ENCODE data around the gene PCDHGB3. TPM values are rescaled to one million over a fixed set of nuclear protein-coding genes. Genes with fewer than 3 reads are reported as not detected.
"Not testable (repeated sequence)": the region's sequence is repeated elsewhere in the genome, so short reads cannot be mapped to it uniquely, and the experiment has no call there.

Gene PCDHGB3
- total RNA-seq, 1 experiment from 2014 or later = 3.4 TPM

DNA sequence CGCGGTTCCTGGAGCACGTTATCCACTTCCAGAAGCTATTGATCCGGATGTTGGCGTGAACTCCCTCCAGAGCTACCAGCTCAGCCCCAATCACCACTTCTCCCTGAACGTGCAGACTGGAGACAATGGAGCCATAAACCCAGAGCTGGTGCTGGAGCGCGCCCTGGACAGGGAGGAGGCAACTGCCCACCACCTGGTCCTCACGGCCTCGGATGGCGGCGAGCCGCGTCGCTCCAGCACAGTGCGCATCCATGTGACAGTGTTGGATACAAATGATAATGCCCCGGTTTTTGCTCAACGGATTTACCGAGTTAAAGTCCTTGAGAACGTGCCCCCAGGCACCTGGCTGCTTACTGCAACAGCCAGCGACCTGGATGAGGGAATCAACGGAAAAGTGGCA lies 33.3 kb downstream of the PCDHGB3 start:
- Histone ChIP-seq H3K36me3 (ENCODE audit: insufficient read depth, low read length, poor library complexity, severe bottlenecking) (peaks cover 45% of the 10 kb centered on the region), H3K4me1 (ENCODE audit: insufficient read depth, low read length, poor library complexity, severe bottlenecking) (no peaks in the 10 kb centered on the region), H3K27me3 (replicated peaks; ENCODE audit: insufficient read depth, low read depth, low read length, poor library complexity) (no peaks in the 10 kb centered on the region), H3K27ac (ENCODE audit: low read depth, low read length, poor library complexity, severe bottlenecking) (no peak overlapping the region), H3K4me3 (ENCODE audit: low read depth, low read length, poor library complexity, severe bottlenecking) (no peak overlapping the region), H3K9me3 (ENCODE audit: low read depth, low read length, poor library complexity, severe bottlenecking) (peaks cover 83% of the 10 kb centered on the region)
- TF ChIP-seq, protein P1, sequence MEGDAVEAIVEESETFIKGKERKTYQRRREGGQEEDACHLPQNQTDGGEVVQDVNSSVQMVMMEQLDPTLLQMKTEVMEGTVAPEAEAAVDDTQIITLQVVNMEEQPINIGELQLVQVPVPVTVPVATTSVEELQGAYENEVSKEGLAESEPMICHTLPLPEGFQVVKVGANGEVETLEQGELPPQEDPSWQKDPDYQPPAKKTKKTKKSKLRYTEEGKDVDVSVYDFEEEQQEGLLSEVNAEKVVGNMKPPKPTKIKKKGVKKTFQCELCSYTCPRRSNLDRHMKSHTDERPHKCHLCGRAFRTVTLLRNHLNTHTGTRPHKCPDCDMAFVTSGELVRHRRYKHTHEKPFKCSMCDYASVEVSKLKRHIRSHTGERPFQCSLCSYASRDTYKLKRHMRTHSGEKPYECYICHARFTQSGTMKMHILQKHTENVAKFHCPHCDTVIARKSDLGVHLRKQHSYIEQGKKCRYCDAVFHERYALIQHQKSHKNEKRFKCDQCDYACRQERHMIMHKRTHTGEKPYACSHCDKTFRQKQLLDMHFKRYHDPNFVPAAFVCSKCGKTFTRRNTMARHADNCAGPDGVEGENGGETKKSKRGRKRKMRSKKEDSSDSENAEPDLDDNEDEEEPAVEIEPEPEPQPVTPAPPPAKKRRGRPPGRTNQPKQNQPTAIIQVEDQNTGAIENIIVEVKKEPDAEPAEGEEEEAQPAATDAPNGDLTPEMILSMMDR (conservative IDR thresholded peaks at IDR 0.05; ENCODE audit: low read depth, low read length) = no peak
- TF ChIP-seq EZH2 (IDR thresholded peaks at IDR 0.05; ENCODE audit: borderline replicate concordance, low read depth, low read length, poor library complexity, severe bottlenecking) = no peak
- no TSS peak for BruUV-seq (replicated peaks)
- DNase-seq (ENCODE audit: low spot score) = no peak
- ChIA-PET POLR2A (ENCODE audit: low non-redundant PET) (no interaction called here), CTCF (no interaction called here)
- intact Hi-C loops (cut with micrococcal nuclease; ENCODE audit: unreplicated experiment) = no loop called here

DNA sequence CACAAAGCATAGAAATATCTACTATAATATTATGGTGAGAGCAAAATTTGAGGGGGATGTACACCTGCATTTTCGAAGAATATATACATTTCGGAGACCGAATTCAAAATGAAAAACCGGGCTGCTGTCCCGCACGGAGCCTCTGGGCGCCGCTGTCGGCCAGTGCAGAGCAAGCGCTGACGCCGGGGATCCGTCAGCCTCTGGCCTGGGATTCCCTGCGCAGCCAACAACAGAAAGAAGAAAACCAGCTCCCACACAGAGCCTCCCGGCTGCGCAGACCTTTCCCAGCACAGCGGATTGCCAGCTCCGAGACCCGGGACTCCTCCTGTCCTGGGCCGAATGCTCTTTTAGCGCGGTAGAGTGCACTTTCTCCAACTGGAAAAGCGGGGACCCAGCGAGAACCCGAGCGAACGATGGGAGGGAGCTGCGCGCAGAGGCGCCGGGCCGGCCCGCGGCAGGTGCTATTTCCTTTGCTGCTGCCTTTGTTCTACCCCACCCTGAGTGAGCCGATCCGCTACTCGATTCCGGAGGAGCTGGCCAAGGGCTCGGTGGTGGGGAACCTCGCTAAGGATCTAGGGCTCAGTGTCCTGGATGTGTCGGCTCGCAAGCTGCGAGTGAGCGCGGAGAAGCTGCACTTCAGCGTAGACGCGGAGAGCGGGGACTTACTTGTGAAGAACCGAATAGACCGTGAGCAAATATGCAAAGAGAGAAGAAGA lies 37.9 kb downstream of the PCDHGB3 start, which contains the start of gene PCDHGB6:
PCDHGB6 (plus strand) TSS at position 232 of the 716 bp plus-strand sequence; CDS start at position 414, 182 bp downstream.
- CTCF ChIA-PET; intact Hi-C loops (cut with micrococcal nuclease; ENCODE audit: unreplicated experiment); H3K4me3 ChIP-seq (ENCODE audit: low read depth, low read length, poor library complexity, severe bottlenecking); H3K27ac ChIP-seq (ENCODE audit: low read depth, low read length, poor library complexity, severe bottlenecking); H3K4me1 ChIP-seq (ENCODE audit: insufficient read depth, low read length, poor library complexity, severe bottlenecking); POLR2A ChIA-PET (ENCODE audit: low non-redundant PET); BruUV-seq (replicated peaks); H3K27me3 ChIP-seq (replicated peaks; ENCODE audit: insufficient read depth, low read depth, low read length, poor library complexity); DNase-seq (ENCODE audit: low spot score): not testable (repeated sequence)
- H3K36me3 ChIP-seq (ENCODE audit: insufficient read depth, low read length, poor library complexity, severe bottlenecking) = peaks cover 48% of the 10 kb centered on the region
- peaks cover 81% of the 10 kb centered on the region for H3K9me3 ChIP-seq (ENCODE audit: low read depth, low read length, poor library complexity, severe bottlenecking)

DNA sequence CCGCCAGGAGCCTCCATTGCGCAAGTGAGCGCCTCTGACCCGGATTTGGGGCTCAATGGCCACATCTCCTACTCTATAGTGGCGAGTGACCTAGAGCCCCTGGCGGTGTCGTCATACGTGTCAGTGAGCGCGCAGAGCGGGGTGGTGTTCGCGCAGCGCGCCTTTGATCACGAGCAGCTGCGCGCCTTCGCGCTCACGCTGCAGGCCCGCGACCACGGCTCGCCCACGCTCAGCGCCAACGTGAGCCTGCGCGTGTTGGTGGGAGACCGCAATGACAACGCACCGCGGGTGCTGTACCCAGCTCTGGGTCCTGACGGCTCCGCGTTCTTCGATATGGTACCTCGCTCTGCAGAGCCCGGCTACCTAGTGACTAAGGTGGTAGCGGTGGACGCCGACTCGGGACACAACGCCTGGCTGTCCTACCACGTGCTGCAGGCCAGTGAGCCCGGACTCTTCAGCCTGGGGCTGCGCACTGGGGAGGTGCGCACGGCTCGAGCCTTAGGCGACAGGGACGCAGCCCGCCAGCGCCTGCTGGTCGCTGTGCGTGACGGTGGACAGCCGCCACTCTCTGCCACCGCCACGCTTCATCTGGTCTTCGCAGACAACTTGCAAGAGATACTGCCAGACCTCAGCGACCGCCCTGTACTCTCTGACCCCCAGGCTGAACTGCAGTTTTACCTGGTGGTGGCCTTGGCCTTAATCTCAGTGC lies 39.7 kb downstream of the PCDHGB3 start:
- H3K4me1 ChIP-seq (ENCODE audit: insufficient read depth, low read length, poor library complexity, severe bottlenecking) = no peaks in the 10 kb centered on the region
- no peak for DNase-seq (ENCODE audit: low spot score)
- H3K9me3 ChIP-seq (ENCODE audit: low read depth, low read length, poor library complexity, severe bottlenecking) = peaks cover 83% of the 10 kb centered on the region
- intact Hi-C loops (cut with micrococcal nuclease; ENCODE audit: unreplicated experiment) = no loop called here
- no peak overlapping the region for H3K27ac ChIP-seq (ENCODE audit: low read depth, low read length, poor library complexity, severe bottlenecking)
- BruUV-seq (replicated peaks) = no TSS peak
- no peak overlapping the region for H3K4me3 ChIP-seq (ENCODE audit: low read depth, low read length, poor library complexity, severe bottlenecking)
- CTCF ChIA-PET = no interaction called here
- no peaks in the 10 kb centered on the region for H3K27me3 ChIP-seq (replicated peaks; ENCODE audit: insufficient read depth, low read depth, low read length, poor library complexity)
- peaks cover 51% of the 10 kb centered on the region for H3K36me3 ChIP-seq (ENCODE audit: insufficient read depth, low read length, poor library complexity, severe bottlenecking)
- TF ChIP-seq EZH2 (IDR thresholded peaks at IDR 0.05; ENCODE audit: borderline replicate concordance, low read depth, low read length, poor library complexity, severe bottlenecking) = no peak
- TF ChIP-seq, protein P1 (conservative IDR thresholded peaks at IDR 0.05; ENCODE audit: low read depth, low read length) = no peak
- POLR2A ChIA-PET (ENCODE audit: low non-redundant PET) = no interaction called here
